Esophagus muscularis mucosa (tissue), 4 donors: ENCODE data around the gene TBC1D16. TPM values are rescaled to one million over a fixed set of nuclear protein-coding genes. Genes with fewer than 3 reads are reported as not detected.

ENCODE experiments used
- DNase-seq: peaks from one replicate; pipeline ENCODE4 v3.0.0-alpha.2; 2017; ENCODE audit errors: extremely low spot score
- H3K27ac ChIP-seq, 4 donors: fragments of 200-600 bp; sonication (generic); replicated peaks in 1 of 4; 1 replicate in 3 of 4; 2 replicates in 1 of 4; pipeline ENCODE4 v1.5.1; 2016 to 2019; ENCODE audit warnings: mild to moderate bottlenecking in 1 of 4
- H3K27me3 ChIP-seq, 4 donors: fragments of 200-600 bp; sonication (generic); one replicate each; pipeline versions ENCODE4 v1.5.1 to v1.6.0; 2016 to 2019
- H3K36me3 ChIP-seq, 4 donors: fragments of 200-600 bp; sonication (generic); one replicate each; pipeline ENCODE4 v1.5.1; 2016 to 2019
- H3K4me1 ChIP-seq, 4 donors: fragments of 200-600 bp; sonication (generic); one replicate each; pipeline ENCODE4 v1.5.1; 2016 to 2019
- H3K4me3 ChIP-seq, 4 donors: fragments of 200-600 bp; sonication (generic); 1 replicate in 2 of 4; 2 replicates in 2 of 4; pipeline ENCODE4 v1.5.1; 2016 to 2019; ENCODE audit warnings: mild to moderate bottlenecking in 4 of 4, moderate library complexity in 1 of 4
- H3K9me3 ChIP-seq, 4 donors: fragments of 200-600 bp; sonication (generic); 1 replicate in 3 of 4; 2 replicates in 1 of 4; pipeline ENCODE4 v1.5.1; 2016 to 2019
- EP300 ChIP-seq: sonication (generic); formaldehyde crosslinking; IDR thresholded peaks from one replicate; pipeline ENCODE4 v1.6.1; 2017; ENCODE audit warnings: antibody characterized with exemption
- POLR2A ChIP-seq: fragments of 450-650 bp; IDR thresholded peaks from one replicate; pipeline ENCODE4 v1.6.1; 2017; ENCODE audit warnings: antibody characterized with exemption, moderate library complexity, mild to moderate bottlenecking, low read depth
- POLR2AphosphoS5 ChIP-seq, 2 donors: sonication (generic); formaldehyde crosslinking; IDR thresholded peaks; one replicate each; pipeline ENCODE4 v1.6.1; 2017; ENCODE audit warnings: antibody characterized with exemption in 2 of 2
- WGBS: methylation state at CpG from one replicate; pipeline ENCODE4 v1.1.5; 2018; 5-methylcytosine and 5-hydroxymethylcytosine counted together
- intact Hi-C: fragments of 100-400 bp; cut with DNase I; formaldehyde crosslinking; loops from one replicate; pipeline ENCODE4 v1.15.1; 2023
- total RNA-seq, 4 donors: library from RNA; depleted of rRNA; stranded (reverse); fragments of >200 nt; gene quantifications; one replicate each; pipeline versions ENCODE4 v1.1.0 to v1.2.1, GENCODE V29; 2016
- TF ChIP-seq, protein P1 (sequence below), 3 experiments: fragments of 200-600 bp in 2 of 3; fragments of 450-650 bp in 1 of 3; sonication (generic) in 2 of 3; IDR thresholded peaks; one replicate each; pipeline ENCODE4 v1.5.1; 2017 to 2019; ENCODE audit warnings: antibody characterized with exemption in 3 of 3, mild to moderate bottlenecking in 2 of 3, moderate library complexity in 1 of 3

Gene TBC1D16
- total RNA-seq, 4 donors from 2014 or later: 30.3 to 37.4 (median 33.2) TPM

- intact Hi-C loops: no loop called here
- DNase-seq: no peak
- Histone ChIP-seq H3K27ac (no peak overlapping the region), H3K4me1 (peaks cover 15 to 23% (median 20%) of the 10 kb centered on the region in 4 donors), H3K27me3 (no peaks in the 10 kb centered on the region), H3K9me3 (no peaks in the 10 kb centered on the region), H3K4me3 (no peak overlapping the region), H3K36me3 (peaks cover 12 to 56% (median 45%) of the 10 kb centered on the region in 4 donors)
- TF ChIP-seq POLR2AphosphoS5 (IDR thresholded peaks at IDR 0.05) (no peak), EP300 (no peak), POLR2A (no peak)
- TF ChIP-seq, protein P1, sequence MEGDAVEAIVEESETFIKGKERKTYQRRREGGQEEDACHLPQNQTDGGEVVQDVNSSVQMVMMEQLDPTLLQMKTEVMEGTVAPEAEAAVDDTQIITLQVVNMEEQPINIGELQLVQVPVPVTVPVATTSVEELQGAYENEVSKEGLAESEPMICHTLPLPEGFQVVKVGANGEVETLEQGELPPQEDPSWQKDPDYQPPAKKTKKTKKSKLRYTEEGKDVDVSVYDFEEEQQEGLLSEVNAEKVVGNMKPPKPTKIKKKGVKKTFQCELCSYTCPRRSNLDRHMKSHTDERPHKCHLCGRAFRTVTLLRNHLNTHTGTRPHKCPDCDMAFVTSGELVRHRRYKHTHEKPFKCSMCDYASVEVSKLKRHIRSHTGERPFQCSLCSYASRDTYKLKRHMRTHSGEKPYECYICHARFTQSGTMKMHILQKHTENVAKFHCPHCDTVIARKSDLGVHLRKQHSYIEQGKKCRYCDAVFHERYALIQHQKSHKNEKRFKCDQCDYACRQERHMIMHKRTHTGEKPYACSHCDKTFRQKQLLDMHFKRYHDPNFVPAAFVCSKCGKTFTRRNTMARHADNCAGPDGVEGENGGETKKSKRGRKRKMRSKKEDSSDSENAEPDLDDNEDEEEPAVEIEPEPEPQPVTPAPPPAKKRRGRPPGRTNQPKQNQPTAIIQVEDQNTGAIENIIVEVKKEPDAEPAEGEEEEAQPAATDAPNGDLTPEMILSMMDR (IDR thresholded peaks at IDR 0.05): no peak
- 92% methylated on average over 27 of the region's 27 CpGs for WGBS
These were observed 85.9 kb downstream of the TBC1D16 start for GRCh38 chr17:79949656-79950209.

DNA sequence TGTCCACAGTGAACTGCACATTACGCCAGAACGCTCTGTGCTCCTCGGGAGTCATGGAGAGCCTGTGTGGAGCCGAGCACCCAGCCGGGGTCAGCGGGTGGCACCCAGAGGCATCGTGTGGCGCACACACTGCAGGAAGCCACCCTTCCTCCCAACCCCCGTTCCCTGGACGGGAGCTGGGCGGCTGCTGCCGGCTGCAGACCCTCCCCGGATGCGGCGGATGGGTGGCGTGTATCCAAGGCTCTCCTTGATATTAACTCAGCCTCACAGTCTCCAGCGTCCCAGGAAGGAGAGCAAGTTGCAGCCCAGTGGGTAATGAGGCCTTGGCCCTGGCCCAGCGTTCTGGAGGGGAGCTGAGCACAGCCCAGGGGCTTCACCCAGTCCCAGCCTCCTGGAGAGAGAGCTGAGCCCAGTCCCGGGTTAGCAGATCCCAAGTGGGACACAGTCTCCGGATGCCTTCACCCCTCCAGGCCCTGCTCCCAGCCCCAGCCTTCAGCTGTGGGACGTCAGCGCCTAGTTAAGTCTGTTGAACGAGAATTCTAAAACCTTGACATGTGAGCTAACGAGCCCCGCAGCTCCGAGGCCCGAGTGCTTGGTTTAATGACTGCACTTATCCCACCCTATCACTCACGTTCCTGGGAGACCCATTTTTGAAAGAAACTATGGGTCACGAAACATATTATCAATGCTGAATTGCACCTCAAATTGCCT is 86.6 kb downstream of the TBC1D16 start:
- TF ChIP-seq EP300 (no peak), POLR2AphosphoS5 (IDR thresholded peaks at IDR 0.05) (no peak), POLR2A (no peak)
- TF ChIP-seq, protein P1 (IDR thresholded peaks at IDR 0.05): no peak
- peaks cover 15 to 23% (median 20%) of the 10 kb centered on the region in 4 donors for H3K4me1 ChIP-seq
- H3K9me3 ChIP-seq: no peaks in the 10 kb centered on the region
- H3K4me3 ChIP-seq: no peak overlapping the region
- H3K27me3 ChIP-seq: no peaks in the 10 kb centered on the region
- intact Hi-C loops: no loop called here
- H3K36me3 ChIP-seq: peaks cover 12 to 62% (median 52%) of the 10 kb centered on the region in 4 donors
- 93% methylated on average over 22 of the region's 29 CpGs for WGBS
- no peak overlapping the region for H3K27ac ChIP-seq
- DNase-seq: no peak

GRCh38 chr17:79948406-79948944 is 87.2 kb downstream of the TBC1D16 start:
- no peak for TF ChIP-seq EP300
- TF ChIP-seq POLR2A: no peak
- TF ChIP-seq POLR2AphosphoS5 (IDR thresholded peaks at IDR 0.05): no peak
- TF ChIP-seq, protein P1 (IDR thresholded peaks at IDR 0.05): no peak
- H3K4me1 ChIP-seq: peaks cover 15 to 23% (median 20%) of the 10 kb centered on the region in 4 donors
- H3K9me3 ChIP-seq: no peaks in the 10 kb centered on the region
- no peak overlapping the region for H3K4me3 ChIP-seq
- H3K36me3 ChIP-seq: peaks cover 17 to 68% (median 57%) of the 10 kb centered on the region in 4 donors
- DNase-seq: no peak
- 90% methylated on average over 10 of the region's 10 CpGs for WGBS
- intact Hi-C loops: no loop called here
- H3K27ac ChIP-seq: no peak overlapping the region
- no peaks in the 10 kb centered on the region for H3K27me3 ChIP-seq

DNA sequence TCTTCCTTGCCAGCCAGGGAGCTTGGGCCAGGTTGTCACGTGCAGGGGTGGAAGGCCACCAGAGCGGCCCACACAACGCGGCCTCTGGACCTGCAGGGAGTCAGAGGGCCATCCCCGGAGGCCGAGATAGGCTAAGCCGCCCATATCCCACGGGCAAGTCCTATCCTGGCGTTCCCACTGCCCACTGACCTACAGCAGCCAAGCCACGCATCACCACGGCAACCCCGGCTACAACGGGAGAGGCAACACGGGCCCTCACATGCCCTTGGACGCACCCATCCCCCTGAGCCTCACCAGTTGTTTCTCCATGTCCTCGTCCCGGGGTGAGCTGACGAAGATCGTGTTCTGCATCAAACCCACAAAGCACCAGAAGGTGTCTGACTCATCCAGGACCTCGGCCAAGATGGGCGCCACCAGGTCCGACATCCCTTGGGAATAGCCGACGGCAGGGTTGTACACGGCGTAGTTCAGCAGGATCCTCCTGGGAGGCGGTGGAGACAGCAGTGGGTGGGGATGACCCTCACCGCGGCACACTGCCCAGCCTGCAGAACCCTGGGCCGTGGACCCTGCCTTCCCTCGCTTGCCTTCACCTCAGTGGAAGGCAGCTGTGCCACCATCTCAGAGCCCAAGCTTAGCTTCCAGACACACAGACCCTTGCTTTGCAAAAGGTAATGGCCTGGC is 88.2 kb downstream of the TBC1D16 start:
- DNase-seq: no peak
- no peak overlapping the region for H3K4me3 ChIP-seq
- H3K36me3 ChIP-seq: peaks cover 17 to 78% (median 64%) of the 10 kb centered on the region in 4 donors
- H3K27me3 ChIP-seq: no peaks in the 10 kb centered on the region
- no peaks in the 10 kb centered on the region for H3K9me3 ChIP-seq
- TF ChIP-seq POLR2A (no peak), EP300 (no peak), POLR2AphosphoS5 (IDR thresholded peaks at IDR 0.05) (no peak)
- TF ChIP-seq, protein P1 (IDR thresholded peaks at IDR 0.05): no peak
- no peak overlapping the region for H3K27ac ChIP-seq
- peaks cover 14 to 20% (median 17%) of the 10 kb centered on the region in 4 donors for H3K4me1 ChIP-seq
- 100% methylated on average over 10 of the region's 31 CpGs for WGBS
- intact Hi-C loops: no loop called here
